Activated CD8-positive, alpha-beta memory T cell treated with anti-CD3 and anti-CD28 coated beads, Interleukin-2, amount 50 U/mL, for 4 hours (primary cell): Measurements from ENCODE around the gene BANP.

Experiments used
- DNase-seq: peaks from one replicate; pipeline ENCODE4 v3.0.0-alpha.2; 2020

Gene BANP

DNA sequence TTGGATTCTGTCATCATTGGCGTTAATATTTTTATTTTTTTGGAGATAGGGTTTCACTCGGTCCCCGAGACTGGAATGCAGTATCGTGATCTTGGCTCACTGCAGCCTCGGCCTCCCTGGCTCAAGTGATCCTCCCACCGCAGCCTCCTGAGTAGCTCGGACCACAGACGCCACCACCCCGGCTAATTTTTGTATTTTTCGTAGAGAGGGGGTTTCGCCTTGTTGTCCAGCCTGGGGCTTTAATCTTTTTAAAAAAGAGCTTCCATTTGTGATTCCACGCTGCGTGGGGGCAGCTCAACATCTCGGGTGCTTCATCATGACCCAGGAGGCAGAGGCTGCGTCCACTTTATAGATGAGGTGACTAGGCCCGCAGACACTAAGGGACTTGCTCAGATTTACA lies 1.5 kb downstream of the BANP start:
- no peak for DNase-seq

DNA sequence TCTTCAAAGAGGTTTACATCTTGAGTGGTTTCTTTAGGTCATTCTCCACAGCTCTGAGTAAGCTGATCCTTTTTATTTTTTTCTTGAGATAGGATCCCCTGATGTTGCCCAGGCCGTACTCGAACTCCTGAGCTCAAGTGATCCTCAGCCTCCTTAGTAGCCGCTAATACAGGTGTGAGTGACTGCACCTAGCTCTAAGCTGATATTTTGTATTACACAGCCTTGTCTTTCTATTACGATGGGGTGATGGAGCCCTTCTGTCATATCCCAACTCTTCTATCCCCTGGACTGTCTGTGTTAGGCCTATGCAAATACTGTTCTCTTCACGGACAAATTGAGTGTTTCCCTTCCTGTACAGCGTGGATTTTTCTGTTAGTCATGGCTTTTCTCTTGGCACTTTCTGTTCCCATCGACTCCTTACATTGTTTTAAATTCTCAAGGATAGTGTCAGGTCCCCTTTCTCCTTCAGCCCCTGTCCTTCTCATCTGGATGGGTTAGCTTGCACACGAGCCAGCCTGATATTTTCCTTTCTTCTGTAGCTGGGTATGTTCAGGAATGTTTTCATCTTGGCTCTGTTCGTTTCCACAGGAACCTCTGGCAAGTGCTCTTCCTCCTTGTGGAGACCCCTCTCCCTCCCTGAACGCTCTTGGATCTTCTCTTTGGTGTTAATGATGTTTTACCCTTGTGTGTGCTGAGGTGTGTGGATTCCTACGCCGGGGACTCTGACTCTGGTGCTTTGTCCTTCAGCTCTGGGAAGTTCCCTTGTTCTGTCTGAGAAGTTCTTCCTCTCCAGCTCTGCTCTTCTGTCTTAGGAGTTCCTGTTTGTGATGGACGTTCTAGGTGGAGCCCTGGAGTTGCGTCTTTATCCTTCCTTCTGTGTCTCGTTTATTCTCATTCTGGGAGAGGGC lies 2.3 kb downstream of the BANP start:
- no peak for DNase-seq

DNA sequence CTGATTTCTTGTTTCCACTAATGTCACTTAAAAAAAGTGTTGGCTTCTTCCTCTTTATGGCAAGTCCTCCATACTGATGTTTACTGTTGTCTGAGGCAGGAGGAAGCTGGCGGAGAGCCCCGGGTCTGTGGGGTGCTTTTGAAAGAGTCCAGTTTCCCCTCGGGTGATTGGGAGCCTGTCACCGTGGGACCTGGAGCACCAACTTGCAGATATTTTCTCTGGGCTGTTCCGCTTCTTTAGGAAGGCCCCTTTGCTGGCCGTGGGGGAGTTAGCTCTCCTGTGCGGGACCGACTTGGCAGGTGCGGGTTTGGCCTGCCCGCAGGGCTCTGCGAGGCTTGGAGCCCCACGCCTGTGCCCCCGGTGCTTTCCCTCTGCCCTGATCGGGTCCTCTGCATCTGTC lies 3.1 kb downstream of the BANP start:
- DNase-seq = no peak

DNA sequence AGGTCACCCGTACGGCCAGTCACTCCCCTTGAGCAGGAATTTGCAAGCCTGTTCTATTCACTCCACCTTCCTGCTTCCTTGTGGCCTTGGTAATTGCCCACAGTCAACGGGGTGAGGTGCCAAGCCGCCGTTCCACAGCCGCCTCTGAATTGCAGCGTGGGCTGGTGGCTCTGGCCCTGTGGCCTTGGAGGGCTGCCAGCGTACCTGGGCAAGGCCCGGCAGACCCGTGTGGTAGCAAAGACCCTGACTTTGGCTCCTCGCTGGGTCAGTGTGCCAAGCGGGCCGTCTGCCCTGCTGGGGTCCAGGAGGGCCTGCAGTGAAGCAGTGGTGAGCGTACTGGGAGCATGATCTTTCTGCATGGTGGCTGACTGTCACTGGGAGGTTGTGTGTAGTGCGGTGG lies 3.6 kb downstream of the BANP start:
- DNase-seq = no peak

DNA sequence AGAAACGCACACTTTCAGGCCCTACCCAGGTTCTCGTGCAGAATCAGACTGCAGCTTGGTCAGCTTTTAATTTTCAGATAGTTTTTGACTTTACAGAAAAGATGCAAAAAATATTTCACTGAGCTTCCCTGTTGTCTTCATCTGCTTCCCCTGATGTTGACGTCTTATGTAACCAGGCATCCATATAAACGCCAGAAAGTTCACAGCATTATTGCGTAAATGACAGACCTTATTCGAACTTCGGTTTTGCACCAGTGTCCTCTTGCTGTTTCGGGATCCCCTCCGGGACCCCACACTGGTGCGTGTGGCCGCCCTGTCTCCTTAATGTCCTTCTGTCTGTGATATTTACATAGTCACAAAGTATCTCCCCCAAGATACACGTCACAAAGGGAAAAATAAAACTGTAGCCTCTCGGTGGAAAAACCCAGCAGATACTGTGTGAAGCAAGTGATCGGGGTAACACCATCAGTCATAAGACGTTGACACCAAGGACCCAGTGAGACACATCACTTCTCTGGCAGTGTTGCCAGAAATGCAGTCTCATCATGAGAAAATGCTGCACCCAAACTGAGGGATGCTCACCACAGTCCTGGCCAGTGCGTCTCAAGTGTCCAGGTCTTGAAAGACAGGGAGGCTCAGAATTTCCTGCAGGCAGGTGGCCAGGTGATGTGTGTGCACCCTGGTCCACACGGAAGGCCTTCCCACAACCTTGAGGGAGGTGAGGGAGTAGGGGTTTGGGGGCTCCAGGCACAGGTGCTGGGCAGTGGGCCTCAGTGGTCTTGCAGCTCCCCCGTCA lies 4.3 kb downstream of the BANP start:
- DNase-seq = no peak

DNA sequence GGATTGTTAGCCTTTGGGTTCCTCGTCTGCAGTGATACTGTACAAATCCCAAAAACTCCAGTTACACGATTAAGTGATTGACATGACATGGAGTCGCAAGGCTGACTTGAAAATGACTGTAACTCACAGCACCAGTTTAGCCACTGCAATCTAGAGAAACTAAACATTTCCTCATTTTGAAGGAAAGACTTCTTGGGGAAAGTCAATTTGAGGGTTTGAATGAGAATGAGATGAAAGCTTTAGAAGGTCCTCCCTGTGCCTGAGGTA lies 4.8 kb downstream of the BANP start:
- DNase-seq = no peak

DNA sequence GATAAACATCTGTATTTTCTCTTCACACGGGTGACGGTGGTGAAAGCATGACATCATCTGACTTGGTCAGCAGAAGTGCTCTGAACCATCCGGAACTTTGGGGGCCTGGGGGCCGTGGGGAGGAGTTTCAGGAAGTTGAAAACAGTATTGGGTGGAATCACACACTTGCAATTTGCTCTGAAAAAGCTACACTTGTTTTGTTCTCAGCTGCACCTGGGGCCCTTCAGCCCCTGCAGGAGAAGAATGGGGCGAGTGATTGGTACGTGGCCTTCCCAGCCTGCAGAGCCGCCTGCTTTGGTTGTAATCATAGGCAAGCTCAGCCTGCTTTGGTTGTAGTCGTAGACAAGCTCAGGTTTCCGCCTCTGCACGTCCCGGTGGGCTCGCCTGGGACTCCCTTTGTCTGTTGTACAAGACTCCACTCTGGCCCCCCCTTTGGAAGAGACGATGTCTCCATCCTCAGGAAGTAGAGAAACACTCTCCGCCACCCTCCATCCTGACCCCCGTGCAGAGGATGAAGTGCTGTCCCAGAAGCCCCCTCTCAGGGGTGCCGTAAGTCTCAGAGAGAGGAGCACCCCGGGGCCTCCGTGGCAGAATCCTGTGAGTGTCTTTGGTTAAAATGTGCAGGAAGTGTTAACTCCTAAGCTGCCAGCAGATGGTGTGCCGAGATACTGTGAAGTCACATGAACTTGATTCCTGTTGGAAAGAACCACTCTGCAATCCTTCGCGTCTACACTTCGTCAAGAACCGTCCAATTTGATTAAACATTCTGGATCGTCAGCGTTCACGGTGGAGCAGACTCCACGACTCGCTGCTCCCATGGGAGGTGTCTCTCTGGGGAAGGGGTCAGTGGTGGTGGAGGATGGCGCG lies 5.4 kb downstream of the BANP start:
- DNase-seq = peak; percentile 72

DNA sequence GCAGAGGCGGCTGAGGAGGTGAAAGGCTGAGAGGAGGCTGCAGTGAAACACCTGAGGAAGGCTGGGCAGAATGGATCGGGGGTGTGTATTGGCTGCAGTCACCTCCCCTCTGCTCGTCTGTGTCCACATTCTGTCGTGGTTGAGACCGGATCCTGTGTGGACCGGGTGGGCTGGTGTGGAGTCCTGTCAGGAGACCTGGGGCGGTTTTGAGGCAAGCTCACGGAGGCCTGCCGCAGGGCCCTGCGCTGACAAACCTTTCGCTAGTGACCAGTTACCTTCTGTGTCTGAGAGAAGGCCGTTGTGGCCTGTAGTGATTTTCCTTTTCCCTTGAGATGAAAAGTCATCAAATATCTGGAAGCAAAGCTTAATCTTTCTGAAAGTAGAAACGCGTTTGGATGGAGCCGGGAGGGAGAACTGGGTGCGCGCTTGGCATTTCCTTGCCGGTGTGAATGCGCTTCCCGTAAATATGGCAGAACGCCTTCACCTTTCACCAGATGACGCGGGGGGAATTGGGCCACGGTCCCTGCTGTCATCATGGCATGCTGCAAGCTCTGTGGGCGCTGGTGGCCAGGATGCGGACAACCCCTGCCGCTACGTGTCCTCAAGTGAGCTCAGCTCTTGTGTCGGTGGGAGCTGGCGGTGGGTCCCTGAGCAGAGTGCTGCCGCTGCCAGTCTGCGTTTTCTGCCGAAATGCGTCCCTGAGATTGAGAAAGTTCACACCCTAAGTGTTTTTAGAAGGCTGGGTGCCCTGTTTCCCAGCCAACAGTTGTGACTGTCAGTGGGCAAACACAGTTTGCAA lies 6.3 kb downstream of the BANP start:
- no peak for DNase-seq

DNA sequence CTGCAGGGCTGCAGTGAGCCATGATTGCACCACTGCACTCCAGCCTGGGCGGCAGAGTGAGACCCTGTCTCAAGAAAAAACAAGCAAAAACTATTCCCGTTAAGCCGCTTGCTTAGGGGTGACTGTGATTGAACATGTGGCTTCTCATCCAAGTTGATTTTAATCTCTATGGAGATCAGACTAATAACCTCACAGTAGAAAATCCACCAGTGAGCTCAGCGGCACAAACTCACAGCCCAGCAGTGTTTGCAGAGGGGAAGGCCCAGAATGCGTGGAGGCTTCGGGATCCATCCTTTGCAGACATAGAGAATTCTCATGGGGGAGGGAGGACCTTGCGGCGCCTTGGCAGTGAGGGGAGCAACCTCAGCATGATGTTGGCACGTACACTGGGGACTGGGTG lies 7.4 kb downstream of the BANP start:
- DNase-seq = no peak

DNA sequence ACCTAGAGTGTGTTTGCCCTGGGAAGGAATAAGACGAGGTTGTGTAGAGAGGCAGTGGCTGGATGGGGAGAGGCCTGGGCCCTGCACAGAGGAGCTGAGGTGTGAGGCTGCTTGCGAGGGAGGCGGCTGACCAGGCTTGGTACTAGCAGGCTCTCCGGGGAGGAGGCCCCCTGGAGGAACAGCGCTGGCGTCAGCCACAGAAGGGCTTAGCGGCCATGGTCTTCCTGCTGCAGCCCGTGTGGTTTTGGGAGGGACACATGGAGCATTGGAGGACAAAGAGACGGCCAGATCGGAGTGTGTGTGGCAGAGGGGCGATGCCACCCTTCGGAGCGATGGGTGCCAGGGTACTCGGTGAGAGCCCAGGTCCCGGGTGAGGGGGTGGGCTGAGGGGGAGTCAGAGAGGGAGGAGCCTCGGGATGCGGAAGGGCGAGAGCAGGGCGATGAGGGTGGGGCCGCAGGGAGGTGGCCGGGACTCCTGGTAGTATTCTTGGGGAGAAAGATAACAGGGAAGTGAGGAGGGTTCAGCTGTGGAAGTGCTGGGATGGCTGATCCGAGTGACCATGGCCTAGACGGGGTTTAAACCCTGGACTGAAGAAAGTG lies 8.3 kb downstream of the BANP start:
- DNase-seq = no peak

DNA sequence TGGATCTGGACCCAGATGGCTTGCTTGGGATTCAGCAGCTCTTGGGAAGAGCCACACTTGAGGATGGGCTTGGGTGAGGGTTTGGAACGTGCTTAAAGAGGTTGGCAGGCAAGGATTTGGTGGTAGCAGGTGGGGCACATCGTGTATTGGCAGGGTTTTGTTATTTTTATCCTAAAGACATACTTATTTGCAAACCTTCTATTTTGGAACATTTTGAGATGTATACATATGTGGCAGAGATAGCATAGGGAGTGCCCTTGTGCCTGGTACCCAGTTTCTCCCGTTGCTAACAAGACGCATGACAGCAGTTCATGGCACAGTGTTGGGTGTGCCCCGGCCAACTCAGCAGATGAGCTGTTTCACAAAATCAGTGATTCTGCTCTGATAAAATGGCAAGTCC lies 9.1 kb downstream of the BANP start:
- DNase-seq = no peak

DNA sequence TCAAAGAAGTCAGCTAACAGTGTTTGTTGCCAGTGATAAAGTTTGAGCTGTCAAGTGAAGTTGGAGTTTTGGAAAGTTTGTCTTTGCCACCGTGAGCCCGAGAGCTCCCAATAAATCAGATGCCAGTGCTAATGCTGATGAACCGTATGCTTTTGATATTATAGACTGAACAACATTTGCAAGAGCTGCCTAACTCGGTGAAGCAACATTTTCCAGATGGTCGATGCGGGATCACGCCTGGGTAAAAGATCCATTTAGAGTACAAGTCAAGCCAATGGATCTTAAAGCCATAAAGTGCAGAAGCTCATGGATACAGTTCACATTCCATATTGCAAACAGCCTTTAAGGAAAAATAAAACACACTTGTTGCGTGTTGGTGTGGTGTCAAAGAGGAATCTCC lies 9.6 kb downstream of the BANP start:
- DNase-seq = no peak

DNA sequence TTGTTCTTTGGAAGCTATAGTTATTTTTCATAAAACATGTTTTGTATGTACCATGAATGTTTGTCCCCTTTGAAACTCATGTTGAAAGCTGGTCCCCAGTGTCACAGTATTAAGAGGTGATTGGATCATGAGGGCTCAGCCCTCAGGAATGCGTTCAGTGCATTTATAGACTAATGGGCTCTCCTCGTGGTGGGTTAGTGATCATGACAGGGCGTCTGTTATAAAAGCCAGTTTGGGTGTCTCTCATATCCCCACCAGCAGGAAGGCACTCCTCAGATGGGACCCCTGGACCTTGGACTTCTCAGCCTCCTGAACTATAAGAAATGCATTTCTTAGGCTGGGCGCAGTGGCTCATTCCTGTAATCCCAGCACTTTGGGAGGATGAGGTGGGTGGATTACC lies 10.4 kb downstream of the BANP start:
- no peak for DNase-seq

DNA sequence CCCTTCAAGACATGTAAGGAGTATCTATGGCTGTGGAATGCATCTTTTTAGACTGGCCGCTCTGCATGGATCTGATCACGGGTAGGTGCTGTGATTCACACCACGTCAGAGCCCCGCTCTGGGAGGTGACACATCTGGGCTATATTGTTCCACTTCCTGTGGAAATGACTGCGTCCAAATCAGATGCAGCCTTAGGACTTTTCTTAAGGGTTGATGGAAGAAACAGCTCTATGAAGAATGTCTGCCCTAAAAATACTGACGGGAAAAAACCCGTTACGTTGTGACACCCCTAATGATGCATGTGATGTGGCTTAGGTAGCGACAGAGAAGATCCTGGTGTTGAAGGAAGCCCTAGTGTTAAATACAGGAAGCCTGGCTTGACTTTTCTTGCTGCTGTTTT lies 12.2 kb downstream of the BANP start:
- peak; percentile 76 for DNase-seq

DNA sequence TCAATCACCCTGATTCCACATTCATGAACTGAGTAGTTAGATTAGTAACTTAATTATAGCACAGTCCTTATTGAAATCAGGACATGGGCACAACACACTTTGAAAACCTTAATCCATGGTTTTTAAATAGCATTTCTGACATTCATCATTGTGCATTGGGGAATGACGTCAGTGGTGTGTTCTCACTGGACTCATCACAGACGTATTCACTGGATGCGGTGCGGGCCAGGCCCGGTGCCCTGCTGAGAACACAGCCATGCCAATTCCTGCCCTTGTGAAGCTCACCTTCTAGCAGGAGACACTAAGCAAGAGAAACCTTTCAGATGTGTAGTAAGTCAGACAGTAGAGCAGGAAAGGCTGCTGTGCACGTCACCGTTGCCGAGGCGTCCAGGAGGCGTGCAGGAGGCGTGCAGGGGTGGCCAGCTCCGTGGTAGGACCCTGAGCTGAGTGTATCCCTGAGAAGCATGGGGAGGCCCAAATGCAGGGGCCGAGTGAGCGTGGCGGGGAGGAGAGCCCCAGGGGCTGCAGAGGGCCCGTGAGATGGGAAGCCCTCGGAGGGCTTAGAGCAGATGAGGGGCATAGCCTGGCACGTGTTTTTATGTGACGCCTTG lies 12.9 kb downstream of the BANP start:
- no peak for DNase-seq

DNA sequence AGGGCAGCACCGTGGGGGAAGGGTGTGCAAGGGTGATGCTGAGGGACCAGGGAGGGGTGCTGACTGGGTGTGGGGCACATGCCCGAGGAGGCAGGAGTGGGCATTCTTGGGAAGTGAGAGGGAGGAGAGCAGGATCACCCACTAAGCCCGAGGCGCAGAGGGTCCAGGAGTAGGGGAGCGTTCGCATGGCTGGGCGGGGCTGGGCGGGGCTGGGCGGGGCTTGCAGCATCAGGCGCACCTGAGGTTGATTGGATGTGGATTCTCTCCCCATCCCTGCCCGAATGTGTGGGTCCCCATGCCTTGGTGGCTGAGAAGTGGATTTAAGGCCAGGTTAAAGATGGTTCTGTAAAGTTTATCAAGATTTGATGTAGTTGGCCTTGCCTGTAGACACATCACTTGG lies 14.2 kb downstream of the BANP start:
- no peak for DNase-seq

DNA sequence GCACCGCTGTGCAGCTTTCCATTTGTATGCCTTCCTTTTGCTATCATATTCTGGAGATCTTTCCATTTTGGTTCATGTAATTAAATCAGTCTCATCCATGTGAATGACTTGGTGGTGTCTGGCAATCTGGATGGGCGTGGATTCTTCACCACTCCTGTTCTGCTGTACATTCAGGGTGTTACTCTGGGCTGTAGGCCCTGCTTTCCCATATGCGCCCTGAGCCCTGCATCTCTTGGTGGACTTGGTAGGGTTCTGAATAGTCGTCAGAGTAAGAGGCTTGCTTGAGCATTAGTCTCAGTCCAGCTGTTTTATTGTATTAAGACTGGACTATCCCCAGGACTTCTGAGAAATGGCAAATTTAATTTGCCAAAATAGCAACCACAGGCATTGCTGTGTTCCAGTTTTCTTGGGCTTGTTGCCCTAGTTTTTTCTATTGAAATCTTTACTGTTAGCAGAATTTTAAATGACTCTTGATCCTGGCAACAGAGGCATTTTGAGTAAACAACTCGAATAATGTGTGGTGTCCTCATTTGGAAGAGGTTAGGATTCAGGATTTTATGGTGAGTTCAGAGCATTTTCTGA lies 14.9 kb downstream of the BANP start:
- no peak for DNase-seq

DNA sequence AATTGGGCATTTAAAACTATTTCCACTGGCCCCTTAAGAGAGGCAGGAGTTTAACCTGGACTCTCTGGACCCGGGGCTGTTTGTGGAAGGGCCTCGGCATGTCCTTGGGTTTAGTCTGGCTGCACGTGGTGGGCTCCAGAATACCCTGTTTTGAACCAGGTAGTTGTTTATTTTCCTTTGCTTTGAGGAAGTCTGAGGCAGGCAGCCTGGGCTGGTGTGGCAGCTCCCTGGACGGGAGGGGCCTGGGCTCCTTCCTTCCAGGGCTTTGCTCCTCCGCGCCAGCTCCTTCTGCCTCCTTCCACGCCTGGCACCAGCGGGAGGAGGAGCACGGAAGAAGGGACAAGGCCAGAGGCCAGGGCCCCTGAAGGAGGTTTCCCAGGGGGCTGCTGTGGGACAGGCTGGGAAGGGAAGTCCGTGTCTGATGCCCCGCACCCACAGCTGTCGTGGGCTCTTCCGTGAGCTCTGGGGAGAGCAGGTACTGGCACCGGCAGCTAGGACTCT lies 15.5 kb downstream of the BANP start:
- DNase-seq = no peak

DNA sequence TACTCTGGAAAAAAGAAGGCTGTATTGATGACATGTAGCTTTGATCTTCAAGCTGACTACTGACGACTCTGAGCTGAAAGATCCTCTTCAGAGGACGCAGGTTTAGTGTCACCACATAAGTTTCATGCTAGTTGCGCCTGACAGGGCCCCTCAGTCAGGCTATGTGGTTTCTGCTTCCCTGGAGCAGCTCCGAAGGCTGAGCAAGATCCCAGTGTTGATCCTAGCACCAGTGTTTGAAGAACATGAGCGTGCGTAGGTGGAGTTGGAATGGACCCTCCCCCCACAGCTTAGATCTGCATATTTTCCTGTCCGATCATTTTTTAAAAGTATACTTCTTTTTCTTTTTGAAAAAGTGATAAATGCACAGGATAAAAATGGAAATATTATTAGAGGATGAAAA lies 17.3 kb downstream of the BANP start:
- no peak for DNase-seq

DNA sequence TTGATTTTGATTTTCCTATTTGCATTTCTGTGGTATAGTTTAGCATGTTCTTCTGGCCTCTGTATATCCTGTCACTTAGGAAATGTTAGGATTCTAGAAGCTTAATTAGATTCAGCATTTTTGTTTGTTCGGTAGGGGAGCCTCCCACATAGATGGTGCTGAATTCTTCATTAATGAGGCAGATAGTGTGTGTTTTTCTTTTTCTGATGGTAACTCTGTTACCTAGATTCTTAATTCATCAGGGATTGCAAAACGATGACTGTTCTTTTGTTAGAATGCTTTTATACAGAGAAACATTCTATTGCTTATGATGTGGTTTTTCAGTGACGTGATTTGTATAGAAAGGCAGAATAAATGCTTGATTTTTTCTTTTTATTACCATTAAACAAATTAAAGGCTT lies 19.0 kb downstream of the BANP start:
- DNase-seq = no peak

DNA sequence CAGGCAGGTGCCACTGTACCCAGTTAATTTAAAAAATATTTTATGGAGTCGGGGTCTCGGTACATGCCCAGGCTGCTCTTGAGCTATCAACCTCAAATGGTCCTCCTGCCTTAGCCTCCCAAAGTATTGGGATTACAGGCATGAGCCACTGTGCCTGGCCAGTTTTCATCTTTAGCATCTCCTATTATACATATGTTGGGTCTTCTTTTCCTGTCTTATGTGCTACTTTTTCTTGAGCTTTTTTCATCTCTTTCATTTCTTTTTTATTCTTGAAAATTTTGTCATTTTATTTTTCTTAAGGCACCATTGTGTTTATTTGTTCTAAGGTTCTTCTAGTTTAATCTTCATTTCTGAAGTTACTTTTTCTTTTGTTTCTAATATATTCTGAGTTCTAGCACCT lies 20.7 kb downstream of the BANP start:
- no peak for DNase-seq
